ENCODE measurements around the gene PHTF2. TPM values are rescaled to one million over a fixed set of nuclear protein-coding genes. Genes with fewer than 3 reads are reported as not detected.

The PHTF2 gene
- total RNA-seq, 1 experiment from 2014 or later, result 52.0 TPM

DNA sequence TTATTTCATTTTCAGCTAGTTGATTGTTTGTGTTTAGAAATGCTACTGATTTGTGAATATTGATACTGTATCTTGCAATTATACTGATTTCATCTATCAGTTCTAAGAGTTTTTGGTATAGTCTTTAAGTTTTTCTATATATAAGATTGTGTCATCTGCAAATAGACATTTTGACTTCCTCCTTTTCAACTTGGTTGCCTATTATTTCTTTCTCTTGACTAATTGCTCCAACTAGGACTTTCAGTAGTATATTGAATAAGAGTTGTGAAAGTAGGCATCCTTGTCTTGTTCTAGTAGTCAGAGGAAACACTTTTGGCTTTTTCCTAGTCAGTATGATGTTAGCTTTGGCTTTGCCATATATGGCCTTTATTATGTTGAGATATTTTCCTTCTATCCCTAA is 20.4 kb downstream of the PHTF2 start:
- H4K20me1 ChIP-seq (ENCODE audit: insufficient read depth), result no peaks in the 10 kb centered on the region
- H3K9me3 ChIP-seq (ENCODE audit: insufficient read depth, low read depth), result peaks cover 20% of the 10 kb centered on the region
- H2AFZ ChIP-seq, result no peak overlapping the region
- no peaks in the 10 kb centered on the region for H3K27me3 ChIP-seq (ENCODE audit: insufficient read depth, low read depth)
- H3K4me3 ChIP-seq, result no peak overlapping the region
- 0 out of 2 replicates have a peak, but pooled peaks cover 7% of the 10 kb centered on the region for H3K79me2 ChIP-seq (ENCODE audit: low read depth)
- no peaks in the 10 kb centered on the region for H3K36me3 ChIP-seq (ENCODE audit: low read depth)
- ChIA-PET POLR2A (ENCODE audit: unreplicated experiment) (no interaction called here), CTCF (no interaction called here)
- intact Hi-C loops (cut with micrococcal nuclease; ENCODE audit: unreplicated experiment), result no loop called here
- no peaks in the 10 kb centered on the region for H3K4me1 ChIP-seq (replicated peaks; ENCODE audit: insufficient read depth)
- no peaks in the 10 kb centered on the region for H3K9me2 ChIP-seq (ENCODE audit: insufficient read depth)
- BruUV-seq (replicated peaks), result no TSS peak
- no peak for TF ChIP-seq EZH2 (IDR thresholded peaks at IDR 0.05; ENCODE audit: low read depth)
- TF ChIP-seq, protein P1, sequence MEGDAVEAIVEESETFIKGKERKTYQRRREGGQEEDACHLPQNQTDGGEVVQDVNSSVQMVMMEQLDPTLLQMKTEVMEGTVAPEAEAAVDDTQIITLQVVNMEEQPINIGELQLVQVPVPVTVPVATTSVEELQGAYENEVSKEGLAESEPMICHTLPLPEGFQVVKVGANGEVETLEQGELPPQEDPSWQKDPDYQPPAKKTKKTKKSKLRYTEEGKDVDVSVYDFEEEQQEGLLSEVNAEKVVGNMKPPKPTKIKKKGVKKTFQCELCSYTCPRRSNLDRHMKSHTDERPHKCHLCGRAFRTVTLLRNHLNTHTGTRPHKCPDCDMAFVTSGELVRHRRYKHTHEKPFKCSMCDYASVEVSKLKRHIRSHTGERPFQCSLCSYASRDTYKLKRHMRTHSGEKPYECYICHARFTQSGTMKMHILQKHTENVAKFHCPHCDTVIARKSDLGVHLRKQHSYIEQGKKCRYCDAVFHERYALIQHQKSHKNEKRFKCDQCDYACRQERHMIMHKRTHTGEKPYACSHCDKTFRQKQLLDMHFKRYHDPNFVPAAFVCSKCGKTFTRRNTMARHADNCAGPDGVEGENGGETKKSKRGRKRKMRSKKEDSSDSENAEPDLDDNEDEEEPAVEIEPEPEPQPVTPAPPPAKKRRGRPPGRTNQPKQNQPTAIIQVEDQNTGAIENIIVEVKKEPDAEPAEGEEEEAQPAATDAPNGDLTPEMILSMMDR (conservative IDR thresholded peaks at IDR 0.05), result no peak
- H3K4me2 ChIP-seq, result no peak overlapping the region
- no peaks in the 10 kb centered on the region for H3F3A ChIP-seq (ENCODE audit: insufficient read depth, low read depth)
- H3K27ac ChIP-seq, result no peak overlapping the region
- no peak for DNase-seq

DNA sequence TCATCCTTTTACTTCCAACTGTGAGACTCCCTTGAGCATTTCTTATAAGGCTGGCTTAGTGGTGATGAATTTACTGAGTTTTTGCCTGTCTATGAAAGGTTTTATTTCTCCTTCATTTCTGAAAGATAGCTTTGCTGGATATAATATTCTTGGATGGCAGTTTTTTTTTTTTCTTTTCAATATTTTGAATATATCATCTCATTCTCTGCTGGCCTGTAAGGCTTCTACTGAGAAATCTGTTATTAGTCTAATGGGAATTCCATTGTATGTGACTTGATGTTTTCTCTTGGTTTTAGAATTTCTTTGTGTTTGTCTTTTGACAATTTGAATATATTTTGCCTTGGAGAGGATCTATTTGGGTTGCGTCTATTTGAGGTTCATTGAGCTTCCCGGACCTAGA is 22.4 kb downstream of the PHTF2 start:
- Histone ChIP-seq H3K9me2 (ENCODE audit: insufficient read depth) (no peaks in the 10 kb centered on the region), H3K36me3 (ENCODE audit: low read depth) (no peaks in the 10 kb centered on the region)
- POLR2A ChIA-PET (ENCODE audit: unreplicated experiment), result interaction anchor here (0.6 kb wide), 1 partner anchor 616 kb away, joined by 4 read pairs; no protein-coding TSS in a partner anchor

DNA sequence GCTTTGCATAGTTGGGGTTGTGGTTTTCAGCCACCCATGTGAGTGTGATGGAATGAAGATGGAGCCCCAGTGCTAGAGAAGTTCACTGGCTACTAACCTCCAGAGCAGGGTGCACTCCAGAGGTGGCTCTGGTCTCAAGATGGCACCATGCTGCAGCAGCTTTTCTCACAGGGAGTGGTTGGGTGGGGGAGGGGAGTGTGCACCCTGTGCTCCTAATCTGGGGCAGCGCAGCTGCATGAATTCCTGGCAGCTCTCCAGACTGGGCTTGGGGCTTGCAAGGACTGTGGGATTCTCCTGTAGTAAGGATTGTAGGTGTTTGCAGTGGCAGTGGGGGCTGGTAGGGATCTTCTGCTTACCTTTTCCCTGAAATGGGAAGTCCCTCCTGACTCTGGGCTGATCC is 23.7 kb downstream of the PHTF2 start:
- no TSS peak for BruUV-seq (replicated peaks)
- ChIA-PET CTCF (no interaction called here), POLR2A (ENCODE audit: unreplicated experiment) (no interaction called here)
- H3K27me3 ChIP-seq (ENCODE audit: insufficient read depth, low read depth), result no peaks in the 10 kb centered on the region
- no peak overlapping the region for H3K4me3 ChIP-seq
- intact Hi-C loops (cut with micrococcal nuclease; ENCODE audit: unreplicated experiment), result no loop called here
- TF ChIP-seq EZH2 (IDR thresholded peaks at IDR 0.05; ENCODE audit: low read depth), result no peak
- TF ChIP-seq, protein P1 (conservative IDR thresholded peaks at IDR 0.05), result no peak
- peaks cover 24% of the 10 kb centered on the region for H3K9me3 ChIP-seq (ENCODE audit: insufficient read depth, low read depth)
- no peaks in the 10 kb centered on the region for H4K20me1 ChIP-seq (ENCODE audit: insufficient read depth)
- no peaks in the 10 kb centered on the region for H3F3A ChIP-seq (ENCODE audit: insufficient read depth, low read depth)
- no peaks in the 10 kb centered on the region for H3K36me3 ChIP-seq (ENCODE audit: low read depth)
- no peak overlapping the region for H2AFZ ChIP-seq
- DNase-seq, result no peak
- H3K27ac ChIP-seq, result no peak overlapping the region
- H3K4me1 ChIP-seq (replicated peaks; ENCODE audit: insufficient read depth), result no peaks in the 10 kb centered on the region
- H3K9me2 ChIP-seq (ENCODE audit: insufficient read depth), result no peaks in the 10 kb centered on the region
- H3K79me2 ChIP-seq (ENCODE audit: low read depth), result 0 out of 2 replicates have a peak, but pooled peaks cover 7% of the 10 kb centered on the region
- no peak overlapping the region for H3K4me2 ChIP-seq

More for the DNA sequence above, 22.4 kb downstream of the PHTF2 start:
- H4K20me1 ChIP-seq (ENCODE audit: insufficient read depth), result no peaks in the 10 kb centered on the region
- BruUV-seq (replicated peaks), result no TSS peak
- 0 out of 2 replicates have a peak, but pooled peaks cover 7% of the 10 kb centered on the region for H3K79me2 ChIP-seq (ENCODE audit: low read depth)
- DNase-seq, result no peak
- no peak overlapping the region for H3K4me2 ChIP-seq
- no peaks in the 10 kb centered on the region for H3K27me3 ChIP-seq (ENCODE audit: insufficient read depth, low read depth)
- intact Hi-C loops (cut with micrococcal nuclease; ENCODE audit: unreplicated experiment), result no loop called here
- no peak overlapping the region for H2AFZ ChIP-seq
- no peaks in the 10 kb centered on the region for H3K4me1 ChIP-seq (replicated peaks; ENCODE audit: insufficient read depth)
- CTCF ChIA-PET, result interaction anchor here (0.6 kb wide), 1 partner anchor 8 kb away, joined by 4 read pairs; no protein-coding TSS in a partner anchor
- peaks cover 24% of the 10 kb centered on the region for H3K9me3 ChIP-seq (ENCODE audit: insufficient read depth, low read depth)
- no peak overlapping the region for H3K27ac ChIP-seq
- H3F3A ChIP-seq (ENCODE audit: insufficient read depth, low read depth), result no peaks in the 10 kb centered on the region
- H3K4me3 ChIP-seq, result no peak overlapping the region
- TF ChIP-seq EZH2 (IDR thresholded peaks at IDR 0.05; ENCODE audit: low read depth), result no peak
- TF ChIP-seq, protein P1 (conservative IDR thresholded peaks at IDR 0.05), result no peak

All from PC-9 (cell line).